Cortex of kidney (tissue), 1 donor: Measurements from ENCODE around the gene TMOD1.
"Not testable (repeated sequence)": the region's sequence is repeated elsewhere in the genome, so short reads cannot be mapped to it uniquely, and the experiment has no call there.

Experiments used
- DNase-seq: peaks from one replicate; lab custom pipeline; 2025; lab: John Stamatoyannopoulos, UW

The TMOD1 gene

DNA sequence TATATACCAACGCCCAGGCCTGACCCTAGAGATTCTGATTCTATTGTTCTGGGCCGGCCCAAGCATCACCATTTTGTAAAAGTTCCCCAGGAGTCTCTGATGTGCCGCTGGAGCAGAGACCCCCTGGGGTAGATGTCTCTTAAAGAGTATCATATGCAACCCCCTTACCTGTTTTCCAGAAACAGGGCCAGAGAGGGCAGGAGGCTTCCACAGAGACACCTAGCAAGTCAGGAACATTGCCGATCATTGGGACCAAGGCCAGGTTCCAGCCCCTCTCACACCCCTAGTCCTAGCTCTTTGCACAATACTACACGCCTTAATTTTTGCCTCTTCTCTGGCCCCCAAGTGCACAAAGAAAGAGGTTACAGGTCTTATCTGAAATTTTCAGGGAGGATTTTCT lies 63.8 kb downstream of the TMOD1 start:
- no peak for DNase-seq

DNA sequence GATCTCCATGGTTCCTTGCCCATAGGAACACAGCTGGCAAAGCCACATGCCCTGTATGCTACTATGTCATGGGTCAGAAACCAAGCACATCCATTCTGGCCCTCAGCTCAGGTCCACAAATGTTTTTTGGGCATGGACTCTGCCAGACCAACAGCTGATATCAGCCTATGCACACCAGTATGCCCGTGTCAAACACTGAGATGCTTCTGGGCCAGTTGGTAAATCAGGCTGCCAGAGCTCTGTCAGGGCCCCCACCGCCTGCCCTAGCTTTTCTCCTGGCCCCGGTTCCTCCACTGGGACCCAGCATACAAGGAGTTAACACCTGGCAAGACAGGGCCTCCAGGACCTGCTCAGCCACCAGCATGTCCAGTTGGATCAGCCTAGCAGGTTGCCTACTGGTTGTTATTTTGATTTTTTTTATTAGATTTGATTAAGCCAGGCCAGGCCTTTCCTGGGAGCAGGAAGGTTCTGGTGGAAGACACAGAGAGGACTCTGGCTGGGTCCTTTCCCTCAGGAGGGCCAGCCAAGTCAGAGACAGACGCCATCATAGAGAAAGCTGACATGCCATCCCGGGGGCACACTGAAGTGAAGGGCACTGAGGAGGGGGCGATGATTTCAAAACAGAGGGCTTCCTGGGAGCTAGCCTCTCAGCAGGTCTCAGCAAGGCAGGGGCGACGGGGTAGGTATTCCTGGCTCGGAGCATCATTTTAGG lies 65.9 kb downstream of the TMOD1 start:
- DNase-seq: no peak

DNA sequence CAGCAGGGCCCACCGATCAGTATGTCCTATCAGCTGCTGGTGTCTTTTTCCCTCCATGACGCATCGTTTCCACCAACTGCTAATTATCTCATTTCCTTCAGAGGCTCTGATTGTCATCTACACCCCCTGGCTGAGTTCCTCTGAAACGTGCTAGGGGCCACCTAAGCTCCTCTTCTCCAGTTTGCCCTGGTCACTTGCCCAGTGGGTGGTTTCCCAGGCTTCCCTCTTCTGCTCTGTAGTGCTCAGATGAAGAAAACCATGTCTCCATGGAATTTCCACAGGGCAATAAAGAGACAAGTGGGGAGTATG lies 66.4 kb downstream of the TMOD1 start:
- no peak for DNase-seq

DNA sequence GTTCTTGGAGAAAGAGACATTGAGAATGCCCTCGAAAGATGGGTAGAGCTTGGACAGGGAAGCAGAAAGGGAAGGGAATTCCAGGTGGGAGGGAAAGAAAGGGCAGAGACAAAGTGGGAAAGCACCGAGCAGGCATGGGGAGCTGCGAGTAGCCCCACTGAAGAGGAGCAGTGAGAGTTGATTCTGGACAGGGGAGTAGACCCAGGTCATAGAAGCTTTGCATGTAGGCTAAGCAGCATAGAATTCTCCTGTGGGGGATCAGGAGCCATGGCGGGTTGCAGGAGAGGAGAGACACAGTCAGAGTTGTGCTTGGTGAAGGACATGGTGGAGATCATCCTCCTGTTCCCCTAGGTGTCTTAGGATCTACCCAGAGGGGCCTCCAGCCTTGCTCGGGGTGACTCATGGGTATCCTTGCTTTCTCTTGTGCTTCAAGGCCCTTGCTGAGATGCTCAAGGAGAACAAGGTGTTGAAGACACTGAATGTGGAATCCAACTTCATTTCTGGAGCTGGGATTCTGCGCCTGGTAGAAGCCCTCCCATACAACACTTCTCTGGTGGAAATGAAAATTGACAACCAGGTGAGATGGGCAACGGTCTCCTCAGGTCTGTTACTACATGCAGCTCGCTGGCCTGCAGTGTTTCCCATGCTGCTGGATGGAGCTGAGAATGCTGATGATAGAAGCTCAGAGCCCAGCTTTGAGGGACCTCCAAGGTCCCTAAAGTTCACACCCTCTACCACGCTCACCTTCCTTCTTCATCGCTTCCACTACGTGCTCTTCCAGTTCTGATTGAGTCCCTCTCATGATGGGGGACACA lies 67.2 kb downstream of the TMOD1 start:
- no peak for DNase-seq

DNA sequence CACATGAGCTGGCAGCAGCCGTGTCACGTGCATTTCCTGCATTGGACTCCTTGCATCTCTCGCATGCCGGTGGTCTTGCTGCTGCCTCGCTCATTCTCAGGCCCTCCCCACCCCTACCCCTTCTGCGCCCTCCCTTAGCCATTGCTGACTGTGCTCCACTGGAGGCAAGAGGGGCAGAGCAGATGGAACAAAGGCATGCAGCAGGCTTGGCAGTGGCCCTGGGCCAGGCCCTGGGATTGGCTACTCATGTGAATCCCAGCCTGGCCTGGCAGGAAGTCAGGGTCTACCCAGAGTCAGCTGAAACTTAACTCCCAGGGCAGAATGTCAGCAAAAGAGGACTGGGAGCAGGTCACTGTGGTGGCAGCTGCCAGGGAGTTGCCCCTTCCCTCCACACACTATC lies 69.4 kb downstream of the TMOD1 start:
- DNase-seq: no peak

DNA sequence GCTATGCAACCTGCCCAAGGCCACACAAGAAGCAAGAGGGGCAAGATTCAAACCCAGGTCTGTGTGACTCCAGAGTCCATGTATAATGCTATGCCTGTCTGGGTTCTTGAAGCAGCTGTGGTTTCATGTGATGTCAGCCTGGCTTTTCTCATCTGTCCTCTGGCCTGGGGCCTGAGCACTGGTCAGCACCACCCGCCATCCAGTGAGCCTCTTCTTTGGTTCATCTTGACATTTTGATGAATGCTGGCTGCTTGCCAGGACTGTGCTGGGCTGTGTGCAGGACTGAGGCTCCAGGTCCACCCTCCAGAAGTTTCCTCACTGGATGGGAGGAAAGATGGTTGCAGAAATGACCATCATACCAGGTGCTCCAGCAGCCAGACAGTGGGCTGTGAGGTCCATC lies 70.2 kb downstream of the TMOD1 start:
- DNase-seq: no peak

DNA sequence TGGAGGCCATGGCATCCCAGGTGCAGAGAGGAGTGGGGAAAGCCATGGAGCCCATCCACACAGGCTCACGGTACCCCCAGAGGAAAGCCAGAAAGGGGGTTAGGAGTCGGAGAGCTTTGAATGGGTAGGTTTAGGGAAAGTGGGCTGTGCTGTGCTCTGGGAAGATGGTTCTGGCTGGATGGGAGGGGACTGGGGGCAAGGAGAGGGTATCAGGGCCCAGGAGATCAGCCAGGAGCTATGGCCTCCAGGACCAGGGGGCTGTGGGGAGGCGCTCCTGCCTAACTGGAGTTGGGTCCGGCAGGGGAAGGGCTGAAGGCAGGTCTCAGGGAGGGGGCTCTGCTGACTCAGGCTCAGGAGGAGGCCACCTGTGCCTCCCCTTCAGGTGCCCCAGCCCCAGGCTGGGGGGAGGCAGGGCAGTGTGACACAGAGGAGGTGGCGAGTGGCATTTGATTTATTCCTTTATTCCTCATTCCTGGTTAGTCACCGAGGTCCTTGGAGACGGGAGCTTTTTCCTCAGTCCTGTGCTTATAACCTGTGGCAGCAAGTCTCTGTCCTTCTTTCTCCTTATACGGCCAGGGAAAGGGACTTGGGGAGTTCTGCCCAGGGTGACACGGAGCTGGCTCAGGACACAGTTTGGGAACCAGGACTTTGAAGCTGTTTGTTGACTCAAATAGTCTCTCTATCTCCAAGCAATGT lies 70.9 kb downstream of the TMOD1 start:
- DNase-seq: no peak

DNA sequence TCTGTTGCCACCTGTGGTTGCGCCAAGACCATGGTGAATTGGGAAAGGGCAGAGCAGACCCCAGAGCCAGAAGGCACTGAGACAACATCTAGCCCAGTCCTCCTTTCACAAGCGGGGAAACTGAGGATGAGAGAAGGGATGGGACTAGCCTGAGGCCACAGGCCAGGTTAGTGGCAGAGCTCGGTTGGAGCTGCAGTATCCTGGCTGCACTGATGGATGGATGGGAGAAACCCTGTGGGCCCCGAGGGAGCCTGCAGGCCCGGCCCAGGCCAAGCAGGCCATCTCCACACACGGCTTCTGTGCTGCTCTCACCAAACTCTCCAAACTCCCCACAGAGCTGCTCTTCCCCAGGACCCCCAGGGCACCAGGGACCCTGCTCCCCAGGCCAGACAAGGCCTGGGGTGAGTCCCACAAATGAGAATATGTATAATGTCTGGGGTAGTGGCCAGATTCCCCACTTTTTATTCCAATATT lies 71.5 kb downstream of the TMOD1 start:
- no peak for DNase-seq

DNA sequence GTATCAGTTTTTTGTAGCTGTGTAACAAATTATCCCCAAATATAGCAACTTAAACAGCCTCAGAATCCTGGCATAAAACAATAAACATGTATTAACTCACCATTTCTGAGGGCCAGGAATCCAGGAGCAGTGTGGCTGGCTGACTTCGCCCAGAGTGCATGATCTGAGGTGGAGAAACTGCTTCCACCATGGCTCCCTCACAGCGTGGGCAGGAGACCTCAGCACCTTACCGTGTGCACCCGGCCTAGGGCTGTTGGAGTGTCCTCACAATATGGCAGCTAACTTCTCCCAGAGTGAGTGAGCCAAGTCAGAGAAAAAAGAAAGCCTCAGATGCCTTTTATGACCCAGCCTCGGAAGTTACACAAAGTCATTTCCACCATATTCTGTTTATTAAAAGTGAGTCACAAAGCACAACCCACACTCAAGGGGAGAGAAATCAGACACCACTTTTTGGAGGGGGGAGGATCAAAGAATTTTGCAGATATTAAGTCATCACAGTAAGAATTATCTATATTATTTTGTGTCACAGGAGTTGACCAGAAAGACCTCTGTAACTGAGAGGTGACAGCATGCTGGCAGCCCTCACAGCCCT lies 72.1 kb downstream of the TMOD1 start:
- no peak for DNase-seq

DNA sequence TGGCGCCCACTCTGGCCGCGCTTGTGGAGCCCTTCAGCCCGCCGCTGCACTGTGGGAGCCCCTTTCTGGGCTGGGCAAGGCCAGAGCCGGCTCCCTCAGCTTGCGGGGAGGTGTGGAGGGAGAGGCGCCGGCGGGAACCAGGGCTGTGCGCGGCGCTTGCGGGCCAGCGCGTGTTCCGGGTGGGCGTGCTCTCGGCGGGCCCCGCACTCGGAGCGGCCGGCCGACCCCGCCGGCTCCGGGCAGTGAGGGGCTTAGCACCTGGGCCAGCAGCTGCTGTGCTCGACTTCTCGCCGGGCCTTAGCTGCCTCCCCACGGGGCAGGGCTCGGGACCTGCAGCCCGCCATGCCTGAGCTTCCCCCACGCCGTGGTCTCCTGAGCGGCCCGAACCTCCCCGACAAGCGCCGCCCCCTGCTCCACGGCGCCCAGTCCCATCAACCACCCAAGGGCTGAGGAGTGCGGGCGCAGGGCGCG lies 72.7 kb downstream of the TMOD1 start:
- not testable (repeated sequence) for DNase-seq

DNA sequence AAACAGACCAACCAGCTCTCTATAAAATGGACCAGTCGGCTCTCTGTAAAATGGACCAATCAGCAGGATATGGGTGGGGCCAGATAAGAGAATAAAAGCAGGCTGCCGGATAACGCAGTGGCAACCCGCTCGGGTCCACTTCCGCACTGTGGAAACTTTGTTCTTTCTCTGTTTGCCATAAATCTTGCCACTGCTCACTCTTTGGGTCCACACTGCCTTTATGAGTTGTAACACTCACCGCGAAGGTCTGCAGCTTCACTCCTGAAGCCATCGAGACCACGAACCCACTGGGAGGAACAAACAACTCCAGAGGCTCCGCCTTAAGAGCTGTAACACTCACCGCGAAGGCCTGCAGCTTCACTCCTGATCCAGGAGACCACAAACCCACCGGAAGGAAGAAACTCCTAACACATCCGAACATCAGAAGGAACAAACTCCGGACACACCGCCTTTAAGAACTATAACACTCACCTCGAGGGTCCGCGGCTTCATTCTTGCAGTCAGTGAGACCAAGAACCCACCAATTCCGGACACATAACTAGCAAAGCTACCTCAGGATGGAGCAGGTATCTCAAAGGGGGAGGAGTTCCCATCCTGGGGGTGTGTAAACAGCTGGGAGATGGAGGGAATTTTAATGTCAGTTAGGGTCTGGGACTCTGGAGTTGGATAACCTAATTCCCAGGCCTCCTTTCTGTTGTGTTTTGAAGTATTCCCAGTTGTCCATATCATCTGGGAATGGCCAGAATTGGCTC lies 73.6 kb downstream of the TMOD1 start:
- DNase-seq: not testable (repeated sequence)

DNA sequence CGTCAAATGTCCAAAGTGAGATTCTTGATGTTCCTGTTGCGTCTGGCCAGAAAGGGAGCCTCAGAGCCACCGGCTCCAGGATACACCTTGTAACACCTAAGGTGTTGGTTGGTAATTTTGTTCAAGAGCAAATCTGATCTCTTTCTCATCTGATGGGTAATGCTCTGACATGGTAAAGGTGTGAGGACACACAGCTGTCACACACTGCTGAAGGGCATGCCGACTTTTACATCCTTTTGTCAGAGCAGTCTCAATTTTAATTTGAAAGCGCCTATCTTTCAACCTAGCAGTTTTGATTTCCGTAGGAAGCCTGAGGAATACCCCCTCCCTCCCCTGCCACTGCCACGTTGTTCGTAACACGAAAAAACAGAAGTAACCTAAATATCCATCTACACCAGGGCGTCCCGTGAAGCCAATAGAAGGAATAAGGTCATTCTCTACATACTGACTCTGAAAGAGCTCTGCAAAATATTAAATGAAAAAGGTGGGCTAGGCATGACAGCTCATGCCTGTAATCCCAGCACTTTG lies 74.3 kb downstream of the TMOD1 start:
- no peak for DNase-seq

DNA sequence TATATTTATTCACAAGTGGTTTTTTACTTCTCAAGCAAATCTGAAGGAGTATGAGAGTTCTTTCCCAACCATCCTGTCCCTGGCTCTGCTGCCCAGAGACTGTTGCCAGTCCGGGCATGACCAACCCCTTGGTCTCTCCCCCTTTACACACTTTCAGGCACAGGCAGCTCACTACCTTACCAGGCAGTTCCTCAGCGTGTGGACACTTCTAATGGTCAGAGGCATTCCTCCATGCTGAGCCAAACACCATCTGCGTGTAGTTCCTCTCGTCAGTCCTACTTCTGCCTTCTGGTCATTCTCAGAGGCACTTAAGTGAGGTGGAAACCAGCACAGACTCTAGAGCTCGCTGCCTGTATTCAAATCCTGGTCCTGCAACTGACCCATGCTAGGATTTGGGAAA lies 75.6 kb downstream of the TMOD1 start:
- DNase-seq: no peak

DNA sequence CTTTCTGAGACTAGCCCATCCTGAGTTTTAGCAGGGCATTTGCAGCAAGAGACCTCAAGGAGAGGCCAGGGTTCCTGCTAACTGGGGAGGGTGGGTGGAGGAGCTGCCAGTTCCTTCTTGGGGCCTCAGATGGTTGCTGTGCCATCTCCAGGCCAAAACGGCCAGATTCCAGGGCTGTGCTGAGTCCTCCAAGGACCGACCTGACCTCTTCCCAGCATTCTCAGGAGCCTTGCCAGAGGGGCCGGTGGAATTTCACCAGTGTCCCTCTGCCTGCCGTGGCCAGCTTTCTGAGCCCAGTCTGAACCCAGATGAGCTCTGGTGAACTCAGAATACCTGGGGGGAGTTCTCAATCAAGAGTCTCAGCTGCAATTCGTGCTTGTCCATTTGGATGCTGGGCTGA lies 77.4 kb downstream of the TMOD1 start:
- DNase-seq: no peak

DNA sequence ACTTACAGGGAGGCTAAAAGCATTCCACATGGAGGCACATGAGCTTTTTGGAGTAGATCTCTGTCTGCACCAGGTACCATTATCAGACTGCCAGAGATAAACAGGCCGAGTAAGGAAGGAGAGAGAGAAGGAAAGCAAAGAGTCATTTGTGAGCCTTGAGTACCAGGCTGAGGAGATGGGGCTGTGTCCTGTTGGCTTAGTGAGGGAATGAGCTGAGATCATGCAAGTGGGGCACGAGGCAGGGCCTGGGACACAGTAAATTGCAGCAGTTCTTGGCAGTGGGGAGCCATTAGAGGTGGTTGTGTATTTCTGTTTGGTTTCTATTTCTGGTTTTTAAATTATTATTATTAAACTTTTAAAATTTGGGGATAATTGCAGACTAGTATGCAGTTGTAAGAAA lies 78.4 kb downstream of the TMOD1 start:
- no peak for DNase-seq

DNA sequence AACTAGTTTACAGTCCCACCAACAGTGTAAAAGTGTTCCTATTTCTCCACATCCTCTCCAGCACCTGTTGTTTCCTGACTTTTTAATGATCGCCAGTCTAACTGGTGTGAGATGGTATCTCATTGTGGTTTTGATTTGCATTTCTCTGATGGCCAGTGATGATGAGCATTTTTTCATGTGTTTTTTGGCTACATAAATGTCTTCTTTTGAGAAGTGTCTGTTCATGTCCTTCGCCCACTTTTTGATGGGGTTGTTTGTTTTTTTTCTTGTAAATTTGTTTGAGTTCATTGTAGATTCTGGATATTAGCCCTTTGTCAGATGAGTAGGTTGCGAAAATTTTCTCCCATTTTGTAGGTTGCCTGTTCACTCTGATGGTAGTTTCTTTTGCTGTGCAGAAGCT lies 80.1 kb downstream of the TMOD1 start:
- DNase-seq: not testable (repeated sequence)

DNA sequence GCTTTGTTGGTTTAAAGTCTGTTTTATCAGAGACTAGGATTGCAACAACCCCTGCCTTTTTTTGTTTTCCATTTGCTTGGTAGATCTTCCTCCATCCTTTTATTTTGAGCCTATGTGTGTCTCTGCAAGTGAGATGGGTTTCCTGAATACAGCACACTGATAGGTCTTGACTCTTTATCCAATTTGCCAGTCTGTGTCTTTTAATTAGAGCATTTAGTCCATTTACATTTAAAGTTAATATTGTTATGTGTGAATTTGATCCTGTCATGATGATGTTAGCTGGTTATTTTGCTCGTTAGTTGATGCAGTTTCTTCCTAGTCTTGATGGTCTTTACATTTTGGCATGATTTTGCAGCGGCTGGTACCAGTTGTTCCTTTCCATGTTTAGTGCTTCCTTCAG lies 83.3 kb downstream of the TMOD1 start:
- DNase-seq: not testable (repeated sequence)

DNA sequence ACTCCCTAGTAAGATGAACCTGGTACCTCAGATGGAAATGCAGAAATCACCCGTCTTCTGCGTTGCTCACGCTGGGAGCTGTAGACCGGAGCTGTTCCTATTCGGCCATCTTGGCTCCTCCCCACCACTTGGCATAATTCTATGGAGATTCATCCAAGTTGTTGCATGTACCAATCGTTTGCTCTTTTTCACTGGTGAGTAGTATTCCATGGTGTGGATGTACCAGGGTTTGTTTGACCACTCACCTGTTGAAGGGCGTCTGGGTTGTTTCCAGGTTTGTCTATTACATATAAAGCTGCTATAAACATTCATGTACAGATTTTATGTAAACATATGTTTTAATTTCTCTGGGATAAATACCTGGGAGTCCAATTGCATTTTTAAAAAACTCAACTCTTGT lies 85.4 kb downstream of the TMOD1 start:
- DNase-seq: not testable (repeated sequence)

DNA sequence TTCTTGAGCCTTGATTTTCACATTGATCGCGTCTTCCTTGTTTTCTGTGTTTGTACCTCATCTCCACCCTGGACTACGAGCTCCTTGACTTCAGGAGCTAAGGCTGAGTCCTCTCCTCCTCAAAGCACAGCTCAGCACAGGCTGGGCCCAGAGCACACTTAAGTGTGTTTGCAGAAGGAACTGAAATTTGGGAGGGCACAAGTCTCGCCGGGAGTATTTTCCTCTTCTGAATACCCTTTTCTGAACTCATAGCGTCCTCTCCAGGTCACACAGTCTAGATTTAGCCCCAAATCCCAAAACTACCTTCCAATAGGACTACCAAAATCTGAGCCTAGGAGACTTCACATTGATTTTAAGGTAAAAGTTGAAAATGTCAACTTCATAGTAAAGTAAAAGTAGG lies 90.1 kb downstream of the TMOD1 start:
- no peak for DNase-seq

DNA sequence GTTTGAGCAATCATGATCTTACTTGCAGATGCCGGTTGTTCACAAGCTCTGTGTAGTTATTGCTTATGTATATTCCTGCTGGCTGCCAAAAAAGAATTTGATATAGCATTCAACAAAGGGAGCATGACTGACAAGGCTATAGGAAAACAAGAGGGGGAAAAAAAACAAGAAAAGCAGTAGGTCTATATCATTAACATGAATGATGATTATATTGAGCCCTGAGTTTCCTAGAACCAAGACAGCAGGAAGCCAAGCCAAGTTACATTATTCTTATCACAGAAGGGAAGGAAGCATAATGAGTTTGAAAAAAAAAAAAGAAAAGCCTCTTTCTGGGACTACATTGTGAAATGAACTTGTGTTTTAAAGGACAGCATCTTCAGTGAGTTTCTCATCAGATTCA lies 90.7 kb downstream of the TMOD1 start:
- DNase-seq: no peak

DNA sequence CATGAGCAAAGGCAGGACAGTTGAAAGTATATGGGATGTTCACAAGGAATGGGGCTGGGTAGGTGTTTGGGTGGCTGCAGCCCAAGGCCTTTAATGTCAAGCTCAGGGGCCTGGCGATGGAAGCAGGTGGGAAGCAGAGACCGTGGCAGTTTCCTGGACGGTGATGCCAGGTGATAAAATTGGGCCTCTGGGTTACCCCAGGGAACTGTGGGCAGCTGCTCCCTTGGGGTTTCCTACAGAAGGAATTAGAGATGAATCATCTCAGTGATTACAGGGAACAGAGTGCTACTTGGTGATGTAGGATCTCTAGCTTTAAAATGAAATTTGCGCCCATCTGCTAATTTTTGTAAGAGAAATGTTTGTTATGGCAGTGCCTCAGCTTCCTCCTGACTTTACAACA lies 92.5 kb downstream of the TMOD1 start:
- DNase-seq: no peak
